GM06990 (cell line): Measurements from ENCODE around the gene FAM177B.

Source experiments
- DNase-seq: peaks from one replicate; pipeline ENCODE4 v3.0.0-alpha.2; 2011; ENCODE audit not compliant: insufficient read length; ENCODE audit errors: extremely low read depth
- H3K27me3 ChIP-seq: replicated peaks from 2 replicates; pipeline ENCODE4 v1.6.0; 2011; ENCODE audit warnings: low read length; ENCODE audit not compliant: control insufficient read depth, insufficient read depth
- H3K36me3 ChIP-seq: 2 replicates; pipeline ENCODE4 v1.5.1; 2011; ENCODE audit warnings: low read length; ENCODE audit not compliant: control insufficient read depth, insufficient read depth
- H3K4me3 ChIP-seq: replicated peaks from 2 replicates; pipeline ENCODE4 v1.5.1; 2011; ENCODE audit warnings: low read depth, mild to moderate bottlenecking, control low read depth, low read length
- CTCF ChIP-seq: IDR thresholded peaks from 2 replicates; pipeline ENCODE4 v1.5.1; 2011; ENCODE audit warnings: low read length, control low read depth, mild to moderate bottlenecking, inconsistent platforms; ENCODE audit not compliant: insufficient read depth, poor library complexity, severe bottlenecking

Gene FAM177B

GRCh38 chr1:222784371-222784770 is 47.4 kb downstream of the FAM177B start:
- Histone ChIP-seq H3K36me3 (no peaks in the 10 kb centered on the region), H3K4me3 (no peak overlapping the region), H3K27me3 (no peaks in the 10 kb centered on the region; the same call in 1 of the 2 replicates)
- TF ChIP-seq CTCF, result no peak
- no peak for DNase-seq

- Histone ChIP-seq H3K4me3 (no peak overlapping the region), H3K36me3 (no peaks in the 10 kb centered on the region), H3K27me3 (no peaks in the 10 kb centered on the region; the same call in 1 of the 2 replicates)
- DNase-seq, result no peak
- no peak for TF ChIP-seq CTCF
These were observed 47.9 kb downstream of the FAM177B start for GRCh38 chr1:222784916-222785315.

- no peak for DNase-seq
These were observed 48.5 kb downstream of the FAM177B start for GRCh38 chr1:222785529-222785928.

GRCh38 chr1:222786121-222786520 is 49.1 kb downstream of the FAM177B start:
- Histone ChIP-seq H3K36me3 (no peaks in the 10 kb centered on the region), H3K27me3 (no peaks in the 10 kb centered on the region; the same call in 1 of the 2 replicates), H3K4me3 (no peak overlapping the region)
- DNase-seq, result no peak
- TF ChIP-seq CTCF, result no peak

More at GRCh38 chr1:222785529-222785928, 48.5 kb downstream of the FAM177B start:
- Histone ChIP-seq H3K36me3 (no peaks in the 10 kb centered on the region), H3K27me3 (no peaks in the 10 kb centered on the region; the same call in 1 of the 2 replicates), H3K4me3 (no peak overlapping the region)
- no peak for TF ChIP-seq CTCF

GRCh38 chr1:222787729-222788128 is 50.7 kb downstream of the FAM177B start:
- DNase-seq, result no peak
- Histone ChIP-seq H3K36me3 (no peaks in the 10 kb centered on the region), H3K27me3 (no peaks in the 10 kb centered on the region; the same call in 1 of the 2 replicates), H3K4me3 (no peak overlapping the region)
- TF ChIP-seq CTCF, result no peak
